Neural cell (in vitro differentiated cells): ENCODE data around the gene SLC13A5.

Experiments used
- EZH2 ChIP-seq: fragments of 200-600, 300-800 bp; shearing (Covaris generic), sonication (generic); IDR thresholded peaks from 2 replicates; pipeline ENCODE4 v1.6.1; 2014; ENCODE audit warnings: antibody characterized with exemption, low read length, borderline replicate concordance, mild to moderate bottlenecking; ENCODE audit not compliant: insufficient read depth, poor library complexity, severe bottlenecking
- RAD21 ChIP-seq: fragments of 450-650 bp; conservative IDR thresholded peaks from 2 replicates; pipeline ENCODE4 v1.6.1; 2014; ENCODE audit warnings: antibody characterized with exemption, mild to moderate bottlenecking, moderate library complexity
- REST ChIP-seq: IDR thresholded peaks from 2 replicates; pipeline ENCODE4 v1.6.1; 2012; ENCODE audit warnings: borderline replicate concordance
- SMC3 ChIP-seq: fragments of 450-650 bp; conservative IDR thresholded peaks from 2 replicates; pipeline ENCODE4 v1.6.1; 2014; ENCODE audit warnings: antibody characterized with exemption, mild to moderate bottlenecking, moderate library complexity; ENCODE audit not compliant: poor library complexity
- TF ChIP-seq, protein P1 (sequence below): fragments of 450-650 bp; IDR thresholded peaks from 2 replicates; pipeline ENCODE4 v1.5.1; 2014; ENCODE audit warnings: antibody characterized with exemption, mild to moderate bottlenecking, moderate library complexity; ENCODE audit not compliant: poor library complexity, severe bottlenecking

GRCh38 chr17:6690641-6691040 lies 22.5 kb downstream of the SLC13A5 start:
- no peak for TF ChIP-seq EZH2
- TF ChIP-seq, protein P1, sequence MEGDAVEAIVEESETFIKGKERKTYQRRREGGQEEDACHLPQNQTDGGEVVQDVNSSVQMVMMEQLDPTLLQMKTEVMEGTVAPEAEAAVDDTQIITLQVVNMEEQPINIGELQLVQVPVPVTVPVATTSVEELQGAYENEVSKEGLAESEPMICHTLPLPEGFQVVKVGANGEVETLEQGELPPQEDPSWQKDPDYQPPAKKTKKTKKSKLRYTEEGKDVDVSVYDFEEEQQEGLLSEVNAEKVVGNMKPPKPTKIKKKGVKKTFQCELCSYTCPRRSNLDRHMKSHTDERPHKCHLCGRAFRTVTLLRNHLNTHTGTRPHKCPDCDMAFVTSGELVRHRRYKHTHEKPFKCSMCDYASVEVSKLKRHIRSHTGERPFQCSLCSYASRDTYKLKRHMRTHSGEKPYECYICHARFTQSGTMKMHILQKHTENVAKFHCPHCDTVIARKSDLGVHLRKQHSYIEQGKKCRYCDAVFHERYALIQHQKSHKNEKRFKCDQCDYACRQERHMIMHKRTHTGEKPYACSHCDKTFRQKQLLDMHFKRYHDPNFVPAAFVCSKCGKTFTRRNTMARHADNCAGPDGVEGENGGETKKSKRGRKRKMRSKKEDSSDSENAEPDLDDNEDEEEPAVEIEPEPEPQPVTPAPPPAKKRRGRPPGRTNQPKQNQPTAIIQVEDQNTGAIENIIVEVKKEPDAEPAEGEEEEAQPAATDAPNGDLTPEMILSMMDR = no peak
- no peak for TF ChIP-seq RAD21
- TF ChIP-seq REST = no peak
- no peak for TF ChIP-seq SMC3
